CD4-positive, alpha-beta T cell treated with Interleukin-1 beta for 1 hour (primary cell): Measurements from ENCODE around the gene KAZALD1.
A peak's percentile ranks its signal among the peaks of the same experiment; 100 is the strongest.

Source experiments
- DNase-seq, 2 donors: peaks; one replicate each; pipeline ENCODE4 v3.0.0-alpha.2; 2020 to 2022

The KAZALD1 gene

DNA sequence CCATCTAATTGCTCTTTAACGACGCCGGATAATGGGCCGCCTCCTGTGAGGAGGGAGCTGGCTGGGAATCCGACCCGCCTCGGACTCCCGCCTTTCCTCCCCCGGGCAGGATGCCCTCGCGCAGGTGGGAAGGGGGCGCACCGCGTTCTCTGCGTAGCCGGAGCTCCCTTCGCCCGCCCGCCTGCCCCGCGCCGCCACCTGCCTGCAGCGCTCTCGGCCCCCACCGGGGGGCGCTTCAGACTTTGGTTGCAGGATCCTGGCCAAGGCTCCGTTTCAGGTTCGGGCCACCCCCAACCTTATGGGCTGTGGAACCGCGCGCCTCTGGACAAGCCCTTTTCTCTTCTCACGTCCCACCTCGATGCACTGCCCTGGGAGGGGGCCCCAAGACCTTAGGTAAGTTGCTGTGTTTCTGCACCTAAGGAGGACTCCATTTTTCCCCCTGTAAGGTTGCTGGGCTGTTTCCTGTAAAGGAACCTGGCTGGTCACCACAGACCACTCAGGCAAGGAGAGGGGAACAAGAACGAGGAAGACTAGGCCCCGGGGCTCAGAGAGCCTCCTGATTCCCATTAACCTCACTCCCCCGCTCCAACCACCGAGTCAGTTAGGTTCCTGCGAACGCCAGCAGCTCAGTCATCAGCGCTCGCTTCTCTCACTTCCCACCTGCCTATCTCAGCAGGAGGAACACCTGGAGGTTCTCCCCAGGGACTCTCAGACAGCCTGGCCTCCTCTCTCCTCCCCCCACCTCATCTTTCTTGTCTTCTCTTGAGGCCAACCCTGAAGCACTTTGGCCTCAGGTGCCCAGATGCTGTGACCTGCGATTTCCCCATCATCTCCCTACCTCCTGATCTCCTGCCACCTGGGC is 11.3 kb upstream of the KAZALD1 start:
- peak; percentile 72 to 82 for DNase-seq

- DNase-seq, result no peak
These were observed 9.5 kb upstream of the KAZALD1 start for GRCh38 chr10:101052285-101052684.

DNA sequence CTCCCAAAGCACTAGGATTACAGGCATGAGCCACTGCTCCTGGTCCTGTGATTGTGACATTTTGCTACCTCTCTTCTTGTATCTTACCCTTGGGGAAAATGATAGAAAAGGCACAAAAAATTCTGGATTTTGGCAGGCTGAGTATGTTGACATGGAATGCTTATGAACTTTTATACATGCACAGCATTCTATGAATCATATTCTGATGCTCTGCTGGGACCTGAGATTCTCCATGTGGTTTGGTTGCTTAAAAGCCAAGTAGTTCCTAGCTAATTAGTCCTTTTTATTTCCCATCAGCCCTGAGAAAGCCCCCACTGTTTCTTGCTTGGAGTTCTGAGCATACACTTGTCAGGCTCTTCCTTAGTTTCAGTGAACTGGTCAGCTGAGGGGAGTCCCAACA is 8.3 kb upstream of the KAZALD1 start:
- DNase-seq, result no peak

GRCh38 chr10:101054351-101054750 is 7.4 kb upstream of the KAZALD1 start:
- no peak for DNase-seq

DNA sequence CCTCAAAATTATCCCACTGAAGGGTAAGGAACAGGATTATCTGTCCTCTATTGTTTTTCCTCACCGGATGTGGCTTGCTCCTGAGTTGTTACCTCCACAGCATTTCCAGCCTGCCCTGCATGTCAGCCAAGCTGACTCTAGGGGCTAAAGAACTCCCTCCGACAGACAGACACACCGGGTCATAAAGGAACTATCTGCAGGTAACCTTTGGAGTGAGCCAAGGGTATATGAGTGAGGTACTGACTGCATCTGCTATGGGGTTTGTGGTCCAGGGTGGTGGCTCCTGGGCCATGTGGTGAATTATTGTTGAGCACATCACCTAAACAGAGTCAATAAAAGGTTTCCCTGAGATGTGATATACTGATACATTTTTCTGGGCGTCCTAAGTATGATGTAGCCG is 6.9 kb upstream of the KAZALD1 start:
- DNase-seq, result no peak

DNA sequence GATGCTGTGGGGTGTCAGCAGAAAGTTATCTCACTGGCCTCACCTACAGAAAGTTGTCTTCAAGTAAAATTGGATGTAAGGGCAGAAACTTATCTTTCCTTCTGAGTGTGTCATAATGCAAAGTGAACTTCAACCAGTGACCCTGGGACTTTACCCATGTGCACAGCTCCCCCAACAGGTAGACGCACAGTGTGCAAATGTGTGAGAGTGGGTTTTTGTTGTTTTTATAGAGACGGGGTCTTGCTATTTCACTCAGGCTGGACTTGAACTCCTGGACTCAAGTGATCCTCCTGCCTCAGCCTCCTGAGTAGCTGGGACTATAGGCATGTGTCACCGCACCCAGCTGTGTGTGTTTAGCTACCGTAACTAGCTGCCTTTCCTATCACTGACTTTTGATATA is 6.4 kb upstream of the KAZALD1 start:
- DNase-seq, result no peak

DNA sequence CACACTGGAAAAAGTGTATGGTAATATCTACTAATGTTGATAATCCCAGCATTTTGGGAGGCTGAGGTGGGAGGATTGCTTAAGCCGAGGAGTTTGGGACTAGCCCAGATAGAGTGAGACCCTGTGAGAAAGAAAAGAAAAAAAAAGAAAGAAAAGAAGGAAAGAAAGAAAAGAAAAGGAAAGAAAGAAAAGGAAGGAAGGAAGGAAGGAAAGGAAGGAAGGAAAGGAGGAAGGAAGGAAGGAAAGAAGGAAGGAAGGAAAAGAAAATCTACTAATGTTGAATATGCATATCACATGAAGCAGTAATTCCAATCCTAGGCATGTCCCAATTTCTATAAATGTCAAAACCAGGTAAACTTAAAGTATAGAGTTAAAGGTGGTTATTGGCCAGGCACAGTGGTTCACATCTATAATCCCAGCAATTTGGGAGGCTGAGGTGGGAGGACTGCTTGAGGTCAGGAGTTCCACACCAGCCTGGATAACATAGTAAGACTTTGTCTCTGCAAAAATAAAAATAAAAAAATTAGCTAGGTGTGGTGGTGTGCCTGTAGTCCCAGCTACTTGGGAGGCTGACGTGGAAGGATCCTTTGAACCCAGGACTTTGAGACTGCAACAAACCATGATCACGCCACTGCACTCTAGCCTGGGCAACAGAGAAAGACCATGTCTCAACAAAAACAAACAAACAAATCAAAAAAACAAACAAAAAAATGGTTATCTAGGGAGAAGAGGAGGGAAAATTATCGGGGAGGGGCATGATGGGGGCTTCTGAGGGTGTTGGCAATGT is 5.2 kb upstream of the KAZALD1 start:
- DNase-seq, result no peak

DNA sequence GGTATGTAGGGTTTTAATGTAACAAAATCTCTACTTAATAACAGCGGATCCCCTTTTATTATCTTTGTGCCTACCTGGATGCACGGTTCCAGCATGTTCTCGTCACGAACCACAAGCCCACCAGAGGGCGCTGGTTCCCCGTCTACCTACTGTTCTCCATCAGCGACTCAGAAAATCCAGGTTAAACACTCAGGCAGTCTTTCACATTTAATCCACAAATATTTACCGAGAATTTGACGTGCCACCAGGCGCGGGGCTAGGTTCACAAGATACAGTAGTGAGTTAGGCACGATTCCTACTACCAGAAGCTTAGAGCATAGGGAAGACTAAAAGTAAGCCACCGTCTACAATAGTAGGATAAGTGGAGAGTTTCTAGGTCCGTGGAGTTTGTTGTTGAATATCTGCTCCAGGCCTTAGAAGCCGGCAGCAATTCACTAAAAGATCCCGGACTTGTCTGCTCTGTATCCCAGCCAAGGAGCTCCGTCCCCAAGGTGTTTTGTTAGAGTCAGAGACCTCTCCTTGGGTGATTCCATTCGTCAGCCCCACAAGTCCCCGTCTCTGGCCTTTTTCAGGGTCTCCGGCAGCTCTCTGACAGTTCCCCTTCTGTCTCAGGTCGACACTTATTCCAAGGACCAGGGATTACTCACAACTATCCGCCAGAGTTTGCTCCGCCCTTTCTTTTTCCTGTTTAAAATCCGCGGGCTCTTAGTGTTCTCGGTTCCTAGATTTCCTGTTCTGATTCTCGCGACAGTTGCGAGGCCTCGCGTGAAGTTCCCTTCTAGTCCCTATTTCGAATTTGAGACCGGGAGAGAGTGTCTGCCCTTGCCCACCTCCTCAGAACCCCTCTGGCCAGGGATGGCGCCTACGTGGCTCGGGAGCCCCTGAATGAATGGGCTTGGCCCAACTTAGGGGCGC is 1.5 kb upstream of the KAZALD1 start:
- peak; percentile 90 for DNase-seq

DNA sequence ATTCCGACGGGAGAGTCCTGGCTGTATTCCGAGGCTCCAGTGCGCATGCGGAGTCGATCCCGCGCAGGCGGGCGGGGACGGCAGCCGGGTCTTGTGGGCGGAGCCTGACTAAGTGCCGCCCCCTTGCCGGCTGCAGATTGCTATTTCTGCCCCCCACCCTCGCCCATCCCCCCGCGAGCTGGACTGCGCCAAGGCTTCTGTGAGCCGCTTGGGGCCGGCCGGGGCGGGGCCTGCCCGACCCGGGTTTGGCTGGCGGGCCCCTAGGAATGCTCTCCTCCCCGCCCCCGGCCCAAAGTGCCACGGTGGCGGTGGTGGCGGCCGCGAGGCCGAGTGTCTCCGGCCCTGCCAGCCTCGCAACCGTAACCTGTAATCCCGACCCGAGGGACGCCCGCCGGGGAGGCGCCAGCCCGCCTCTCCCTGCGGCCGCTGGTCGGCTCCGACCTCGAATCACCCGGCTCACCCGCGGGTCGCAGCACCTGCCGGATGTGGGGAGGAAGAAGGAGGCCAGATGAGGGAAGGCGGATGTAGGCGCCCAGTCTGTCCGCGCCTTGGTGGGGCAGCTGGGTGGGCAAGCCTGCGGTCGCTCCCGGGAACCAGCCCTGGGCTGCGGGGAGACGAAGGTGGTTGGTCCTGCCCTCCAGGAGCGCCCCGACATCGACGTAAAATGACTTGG is 702 bp upstream of the KAZALD1 start:
- peak; percentile 88 to 90 for DNase-seq

DNA sequence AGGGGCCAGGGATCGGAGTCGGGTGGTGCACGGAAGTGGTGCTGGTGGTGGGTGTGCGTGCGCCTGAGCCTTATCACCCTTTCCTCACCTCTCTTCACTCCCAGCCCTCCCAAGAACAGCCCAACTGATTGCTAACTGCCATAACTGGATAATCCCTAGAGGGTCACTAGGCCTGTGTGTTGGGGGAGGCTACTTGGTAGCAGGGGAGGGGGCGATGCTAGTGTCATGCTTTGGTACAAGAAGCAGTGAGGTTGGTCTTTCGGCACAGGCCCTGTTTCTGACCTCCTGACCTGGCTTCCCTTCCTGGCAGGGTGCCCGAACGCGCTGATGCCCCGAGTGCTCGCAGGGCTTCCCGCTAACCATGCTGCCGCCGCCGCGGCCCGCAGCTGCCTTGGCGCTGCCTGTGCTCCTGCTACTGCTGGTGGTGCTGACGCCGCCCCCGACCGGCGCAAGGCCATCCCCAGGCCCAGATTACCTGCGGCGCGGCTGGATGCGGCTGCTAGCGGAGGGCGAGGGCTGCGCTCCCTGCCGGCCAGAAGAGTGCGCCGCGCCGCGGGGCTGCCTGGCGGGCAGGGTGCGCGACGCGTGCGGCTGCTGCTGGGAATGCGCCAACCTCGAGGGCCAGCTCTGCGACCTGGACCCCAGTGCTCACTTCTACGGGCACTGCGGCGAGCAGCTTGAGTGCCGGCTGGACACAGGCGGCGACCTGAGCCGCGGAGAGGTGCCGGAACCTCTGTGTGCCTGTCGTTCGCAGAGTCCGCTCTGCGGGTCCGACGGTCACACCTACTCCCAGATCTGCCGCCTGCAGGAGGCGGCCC is 652 bp downstream of the KAZALD1 start:
- peak; percentile 55 to 57 for DNase-seq

DNA sequence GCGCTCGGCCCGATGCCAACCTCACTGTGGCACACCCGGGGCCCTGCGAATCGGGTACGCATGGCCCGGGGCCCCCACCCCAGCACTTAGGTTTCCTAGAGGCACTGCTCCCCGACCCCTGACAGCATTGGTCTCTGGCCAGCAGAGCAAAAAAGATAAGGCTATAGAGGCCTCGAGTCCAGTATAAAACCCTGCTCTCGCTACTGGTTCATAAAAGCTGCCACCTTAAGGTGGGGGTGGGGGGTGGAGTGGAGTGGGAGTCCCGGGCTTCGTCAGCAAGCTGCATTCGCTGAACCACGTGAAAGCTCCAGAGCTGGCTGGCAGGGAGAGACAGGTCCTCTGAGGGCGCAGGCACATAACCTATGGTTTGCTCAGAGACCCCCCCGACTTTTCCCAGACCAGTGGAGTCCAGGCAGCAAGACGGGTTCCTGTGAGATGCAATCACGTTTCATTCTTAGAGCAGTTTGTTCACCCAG is 1.3 kb downstream of the KAZALD1 start:
- DNase-seq, result no peak

DNA sequence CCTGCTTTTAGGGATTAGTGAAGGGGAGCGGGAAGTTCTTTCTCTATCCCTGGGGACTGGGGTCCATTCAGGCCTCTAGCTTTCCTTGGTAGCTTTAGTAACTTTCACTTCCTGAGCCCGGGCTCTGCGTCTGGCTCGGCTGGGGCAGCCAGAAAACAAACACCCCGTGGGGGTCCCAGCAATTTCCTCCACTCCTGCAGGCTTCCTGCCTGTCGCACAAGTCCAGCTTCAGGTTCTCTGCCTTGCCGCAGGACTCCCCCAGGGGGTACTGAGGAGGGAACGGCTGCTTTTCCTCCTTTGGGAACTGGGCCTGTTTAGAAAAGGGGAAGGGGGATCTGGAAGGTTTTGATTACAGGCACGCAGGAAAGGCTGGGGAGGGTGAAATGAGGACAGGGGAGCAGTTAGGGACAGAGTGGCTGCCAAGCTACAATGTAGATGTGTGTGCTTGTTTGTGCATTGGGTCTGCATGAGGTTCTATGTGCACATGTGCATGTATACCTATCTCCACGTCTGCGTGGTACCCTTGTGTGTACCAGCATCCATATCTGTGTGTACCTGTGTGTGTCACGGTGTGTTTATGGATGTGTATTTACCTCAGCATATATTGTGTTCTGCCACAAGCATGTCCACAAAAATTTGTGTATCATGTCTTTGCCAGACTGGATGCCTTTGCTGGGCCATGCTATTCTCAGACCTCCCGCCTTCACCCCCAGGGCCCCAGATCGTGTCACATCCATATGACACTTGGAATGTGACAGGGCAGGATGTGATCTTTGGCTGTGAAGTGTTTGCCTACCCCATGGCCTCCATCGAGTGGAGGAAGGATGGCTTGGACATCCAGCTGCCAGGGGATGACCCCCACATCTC is 2.0 kb downstream of the KAZALD1 start:
- no peak for DNase-seq

DNA sequence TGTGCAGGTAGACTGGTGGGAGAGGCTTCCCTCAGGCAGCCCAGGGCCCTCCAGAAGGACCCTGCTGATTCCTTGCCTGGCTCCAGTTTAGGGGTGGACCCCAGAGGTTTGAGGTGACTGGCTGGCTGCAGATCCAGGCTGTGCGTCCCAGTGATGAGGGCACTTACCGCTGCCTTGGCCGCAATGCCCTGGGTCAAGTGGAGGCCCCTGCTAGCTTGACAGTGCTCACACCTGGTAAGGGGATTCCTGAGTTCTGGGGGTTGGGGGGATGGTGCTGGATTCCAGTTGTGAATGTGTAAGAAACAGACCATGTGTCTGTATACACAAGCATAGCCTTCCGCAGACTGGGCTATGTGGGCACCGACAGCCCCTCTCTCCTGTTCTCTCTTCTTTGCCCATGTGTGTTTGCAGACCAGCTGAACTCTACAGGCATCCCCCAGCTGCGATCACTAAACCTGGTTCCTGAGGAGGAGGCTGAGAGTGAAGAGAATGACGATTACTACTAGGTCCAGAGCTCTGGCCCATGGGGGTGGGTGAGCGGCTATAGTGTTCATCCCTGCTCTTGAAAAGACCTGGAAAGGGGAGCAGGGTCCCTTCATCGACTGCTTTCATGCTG is 2.7 kb downstream of the KAZALD1 start:
- no peak for DNase-seq

- DNase-seq, result no peak
These were observed 3.8 kb downstream of the KAZALD1 start for GRCh38 chr10:101065481-101066145.

- peak; percentile 52 to 56 for DNase-seq
These were observed 4.5 kb downstream of the KAZALD1 start for GRCh38 chr10:101066146-101066895.

DNA sequence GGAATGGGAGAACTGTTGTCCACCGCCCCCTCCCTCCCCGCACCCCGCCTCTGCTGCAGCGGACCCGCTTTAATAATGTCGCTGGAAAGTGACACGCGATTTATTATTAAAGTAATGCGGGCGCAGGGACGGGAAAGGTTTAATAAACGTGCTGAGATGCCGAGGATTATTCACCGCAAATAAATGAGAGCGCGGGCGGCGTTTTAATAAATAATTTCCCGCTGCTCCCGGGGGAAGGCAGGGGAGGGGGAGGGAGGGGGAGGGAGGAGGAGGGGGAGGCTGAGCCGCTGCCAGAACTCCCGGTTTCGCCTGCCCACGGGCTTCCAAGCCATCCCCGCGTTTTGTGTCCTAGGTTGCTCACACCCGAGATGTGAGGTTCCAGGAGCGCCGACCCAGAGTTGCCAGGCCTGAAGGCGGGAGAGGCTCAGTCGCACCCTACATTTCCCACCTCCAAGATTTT is 5.1 kb downstream of the KAZALD1 start:
- DNase-seq, result no peak

DNA sequence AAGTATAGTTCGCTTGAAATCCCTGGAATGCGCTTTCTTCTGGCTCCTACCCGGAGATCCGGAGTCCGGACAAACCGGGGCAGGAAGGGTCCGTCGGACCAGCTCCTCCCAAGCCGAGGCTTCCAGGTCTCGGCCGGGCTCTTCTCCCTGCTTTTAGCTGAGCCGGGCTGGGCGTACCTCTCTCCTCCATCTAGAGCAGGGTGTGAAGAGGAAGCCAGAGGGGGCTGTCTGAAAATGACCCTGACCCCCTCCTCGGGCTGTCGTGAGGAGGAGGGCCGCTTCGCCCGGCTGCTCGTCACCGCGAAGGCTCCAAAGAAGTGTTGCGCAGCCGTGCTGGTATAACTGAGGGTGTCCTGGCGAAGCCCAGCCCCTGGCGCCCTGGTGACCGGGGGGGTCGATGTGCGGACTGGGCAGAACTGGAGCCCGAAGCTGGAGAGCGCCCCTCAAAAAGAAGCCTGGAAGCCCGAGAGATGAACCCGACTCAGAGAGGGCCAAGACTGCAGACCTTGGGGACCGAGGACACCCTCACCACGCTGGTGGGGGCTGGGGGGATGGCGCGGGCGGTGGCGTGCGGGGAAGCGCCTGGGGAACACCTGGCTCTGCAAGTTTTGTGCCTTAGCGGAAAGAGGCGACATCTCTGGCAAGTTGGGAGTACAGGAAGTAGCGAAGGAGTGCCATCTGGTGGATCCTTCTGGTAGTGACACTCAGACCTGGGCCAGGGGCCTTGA is 5.7 kb downstream of the KAZALD1 start:
- DNase-seq, result peak; percentile 76 to 82

DNA sequence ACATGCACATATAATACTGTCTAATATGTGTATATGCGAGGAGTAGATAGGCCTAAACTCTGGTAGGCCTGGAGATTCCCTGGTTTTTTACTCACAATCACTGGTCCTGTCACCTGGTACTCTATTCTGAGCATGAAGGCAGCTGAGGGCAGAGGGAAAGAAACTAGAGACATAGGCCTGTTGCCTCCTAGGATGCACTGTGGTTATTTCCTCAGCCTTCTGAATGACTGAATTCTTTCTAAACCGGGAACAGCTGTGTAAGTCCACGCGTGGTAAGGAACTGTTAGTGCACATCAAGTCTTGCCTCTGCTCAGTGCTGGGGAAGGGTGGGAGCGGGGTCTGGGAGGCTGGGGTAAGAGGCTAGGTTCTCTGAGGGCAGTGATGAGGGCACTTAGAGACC is 7.7 kb downstream of the KAZALD1 start:
- DNase-seq, result no peak
